PC-3 (cell line): ENCODE measurements around the gene PARD6B. TPM values are rescaled to one million over a fixed set of nuclear protein-coding genes. Genes with fewer than 3 reads are reported as not detected.

Experiments used
- ATAC-seq: fragments of 200-7000 bp; cut with Tn5 transposase; 2 replicates; pipeline ENCODE4 v1.9.1; 2020; ENCODE audit warnings: mild to moderate bottlenecking, moderate library complexity
- BruUV-seq: library from RNA; stranded (reverse); fragments of 400-500 nt; replicated peaks from 2 replicates; lab custom pipeline; 2021; lab: Mats Ljungman, UMichigan
- CTCF ChIA-PET: fragments of 300-600 bp; sonication (Branson Sonifier 250); formaldehyde crosslinking; loops from one replicate; lab custom pipeline; 2022; ENCODE audit warnings: antibody characterized with exemption; lab: Charles Lee
- POLR2A ChIA-PET: fragments of 300-600 bp; sonication (Branson Sonifier 250); formaldehyde crosslinking; loops from one replicate; lab custom pipeline; 2022; ENCODE audit warnings: antibody characterized with exemption; ENCODE audit not compliant: unreplicated experiment; lab: Charles Lee
- DNase-seq: peaks from one replicate; pipeline ENCODE4 v3.0.0-alpha.2; 2015
- H2AFZ ChIP-seq: fragments of 300-600 bp; sonication (generic); 2 replicates; pipeline ENCODE4 v1.6.0; 2016; ENCODE audit warnings: antibody characterized with exemption, low read length
- H3F3A ChIP-seq: fragments of 300-600 bp; sonication (generic); one replicate; pipeline ENCODE4 v1.6.0; 2017; ENCODE audit warnings: antibody characterized with exemption, low read length, control low read depth, mild to moderate bottlenecking; ENCODE audit not compliant: unreplicated experiment
- H3K27ac ChIP-seq: fragments of 300-600 bp; sonication (generic); 2 replicates; pipeline ENCODE4 v1.5.1; 2016; ENCODE audit warnings: mild to moderate bottlenecking, low read length
- H3K27me3 ChIP-seq: fragments of 300-600 bp; sonication (generic); 2 replicates; pipeline ENCODE4 v1.6.1; 2016; ENCODE audit warnings: low read length, mixed read lengths
- H3K36me3 ChIP-seq: fragments of 300-600 bp; sonication (generic); 2 replicates; pipeline ENCODE4 v1.6.1; 2016; ENCODE audit warnings: low read depth, mixed run types, low read length, mixed read lengths
- H3K4me1 ChIP-seq: fragments of 300-600 bp; sonication (generic); 2 replicates; pipeline ENCODE4 v1.5.1; 2016; ENCODE audit warnings: low read length; ENCODE audit not compliant: insufficient read depth
- H3K4me2 ChIP-seq: fragments of 300-600 bp; sonication (generic); 2 replicates; pipeline ENCODE4 v1.6.0; 2016; ENCODE audit warnings: low read length
- H3K4me3 ChIP-seq: fragments of 300-600 bp; sonication (generic); 2 replicates; pipeline ENCODE4 v1.5.1; 2016; ENCODE audit warnings: mild to moderate bottlenecking, low read length, mixed read lengths
- H3K79me2 ChIP-seq: fragments of 300-600 bp; sonication (generic); 2 replicates; pipeline ENCODE4 v1.6.1; 2017; ENCODE audit warnings: low read length, mixed read lengths
- H3K9ac ChIP-seq: fragments of 300-600 bp; sonication (generic); 2 replicates; pipeline ENCODE4 v1.6.0; 2016; ENCODE audit warnings: mild to moderate bottlenecking, low read length
- H3K9me2 ChIP-seq: fragments of 300-600 bp; sonication (generic); replicated peaks from 2 replicates; pipeline ENCODE4 v1.6.1; 2016; ENCODE audit warnings: mixed run types, low read length, mixed read lengths
- H3K9me3 ChIP-seq: fragments of 300-600 bp; sonication (generic); 2 replicates; pipeline ENCODE4 v1.6.1; 2016; ENCODE audit warnings: low read length, mixed read lengths
- H4K20me1 ChIP-seq: fragments of 300-600 bp; sonication (generic); 2 replicates; pipeline ENCODE4 v1.6.1; 2016; ENCODE audit warnings: low read length, mixed read lengths
- EZH2 ChIP-seq: fragments of 300-600 bp; sonication (generic); IDR thresholded peaks from one replicate; pipeline ENCODE4 v1.6.1; 2017; ENCODE audit warnings: antibody characterized with exemption, mild to moderate bottlenecking, low read length; ENCODE audit not compliant: unreplicated experiment
- EZH2phosphoT487 ChIP-seq: fragments of 300-600 bp; sonication (generic); IDR thresholded peaks from 2 replicates; pipeline ENCODE4 v1.6.1; 2018; ENCODE audit warnings: mild to moderate bottlenecking, antibody characterized with exemption, low read length, borderline replicate concordance
- intact Hi-C: fragments of 100-400 bp; cut with micrococcal nuclease; formaldehyde crosslinking; loops from 2 replicates; pipeline ENCODE4 v1.9.0; 2023
- total RNA-seq: library from RNA; depleted of rRNA; stranded (reverse); fragments of >200 nt; gene quantifications from 2 replicates; pipeline ENCODE4 v1.2.3, GENCODE V29; 2014
- TF ChIP-seq, protein P1 (sequence below): fragments of 300-600 bp; sonication (generic); conservative IDR thresholded peaks from 2 replicates; pipeline ENCODE4 v1.5.1; 2017; ENCODE audit warnings: antibody characterized with exemption, low read depth, mild to moderate bottlenecking, low read length

PARD6B gene
- total RNA-seq, 1 experiment from 2014 or later = 4.3 TPM

DNA sequence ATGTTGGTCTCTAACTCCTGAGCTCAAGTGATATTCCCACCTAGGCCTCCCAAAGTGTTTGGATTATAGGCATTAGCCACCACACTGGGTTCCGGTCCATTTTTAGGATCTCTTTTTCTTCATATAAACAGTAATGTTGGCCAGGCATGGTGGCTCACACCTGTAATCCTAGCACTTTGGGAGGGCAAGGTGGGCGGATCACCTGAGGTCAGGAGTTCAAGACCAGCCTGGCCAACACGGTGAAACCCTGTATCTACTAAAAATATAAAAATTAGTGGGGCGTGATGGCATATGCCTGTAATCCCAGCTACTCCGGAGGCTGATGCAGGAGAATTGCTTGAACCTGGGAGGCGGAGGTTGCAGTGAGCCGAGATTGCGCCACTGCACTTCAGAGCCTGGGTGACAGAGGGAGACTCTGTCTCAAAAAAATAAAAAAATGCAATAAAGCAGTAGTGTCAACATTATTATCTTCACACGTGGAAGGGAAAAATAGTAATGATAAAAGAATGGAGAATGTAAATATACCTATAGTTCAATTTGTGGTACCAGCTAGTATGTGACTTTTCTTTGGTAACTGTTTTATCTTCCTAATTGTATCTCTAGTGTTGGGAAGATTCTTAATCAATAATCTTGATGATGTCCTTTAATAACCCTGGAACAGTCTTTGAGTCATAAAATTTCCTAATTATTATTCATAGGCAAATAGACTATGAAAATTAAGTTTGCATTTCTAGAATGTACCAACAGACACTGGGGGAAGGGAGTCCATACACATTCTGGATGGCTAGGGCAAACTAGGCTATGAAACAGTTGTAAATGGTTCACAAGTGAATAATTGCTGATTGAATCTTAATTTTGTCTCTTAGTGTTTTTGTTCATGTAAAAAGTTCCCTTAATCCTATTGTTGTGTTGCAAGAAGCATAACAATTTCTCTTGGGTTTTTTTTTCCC lies 3.6 kb downstream of the PARD6B start:
- Histone ChIP-seq H3K9me3 (no peaks in the 10 kb centered on the region), H3F3A (peaks cover 6% of the 10 kb centered on the region), H3K27ac (peak overlapping the region; percentile 10), H3K9ac (no peak overlapping the region), H3K4me3 (peak overlapping the region; percentile 6; the same call in 1 of the 2 replicates), H3K36me3 (peaks cover 10% of the 10 kb centered on the region; the same call in 1 of the 2 replicates), H2AFZ (no peak overlapping the region), H3K4me1 (peaks cover 43% of the 10 kb centered on the region), H3K9me2 (no peaks in the 10 kb centered on the region), H3K4me2 (peak overlapping the region; percentile 42), H3K79me2 (peaks cover 87% of the 10 kb centered on the region), H4K20me1 (peaks cover 14% of the 10 kb centered on the region; the same call in 1 of the 2 replicates), H3K27me3 (no peaks in the 10 kb centered on the region)
- ATAC-seq = no peak
- intact Hi-C loops = loop anchor here (5.0 to 10.0 kb wide), 2 partner anchors 73 to 620 kb away; partner anchors contain the start of gene UBE2V1
- TF ChIP-seq EZH2 = no peak
- no peak for TF ChIP-seq EZH2phosphoT487
- TF ChIP-seq, protein P1, sequence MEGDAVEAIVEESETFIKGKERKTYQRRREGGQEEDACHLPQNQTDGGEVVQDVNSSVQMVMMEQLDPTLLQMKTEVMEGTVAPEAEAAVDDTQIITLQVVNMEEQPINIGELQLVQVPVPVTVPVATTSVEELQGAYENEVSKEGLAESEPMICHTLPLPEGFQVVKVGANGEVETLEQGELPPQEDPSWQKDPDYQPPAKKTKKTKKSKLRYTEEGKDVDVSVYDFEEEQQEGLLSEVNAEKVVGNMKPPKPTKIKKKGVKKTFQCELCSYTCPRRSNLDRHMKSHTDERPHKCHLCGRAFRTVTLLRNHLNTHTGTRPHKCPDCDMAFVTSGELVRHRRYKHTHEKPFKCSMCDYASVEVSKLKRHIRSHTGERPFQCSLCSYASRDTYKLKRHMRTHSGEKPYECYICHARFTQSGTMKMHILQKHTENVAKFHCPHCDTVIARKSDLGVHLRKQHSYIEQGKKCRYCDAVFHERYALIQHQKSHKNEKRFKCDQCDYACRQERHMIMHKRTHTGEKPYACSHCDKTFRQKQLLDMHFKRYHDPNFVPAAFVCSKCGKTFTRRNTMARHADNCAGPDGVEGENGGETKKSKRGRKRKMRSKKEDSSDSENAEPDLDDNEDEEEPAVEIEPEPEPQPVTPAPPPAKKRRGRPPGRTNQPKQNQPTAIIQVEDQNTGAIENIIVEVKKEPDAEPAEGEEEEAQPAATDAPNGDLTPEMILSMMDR = no peak
- DNase-seq = no peak
- POLR2A ChIA-PET = no interaction called here
- CTCF ChIA-PET = no interaction called here
- BruUV-seq = no TSS peak

DNA sequence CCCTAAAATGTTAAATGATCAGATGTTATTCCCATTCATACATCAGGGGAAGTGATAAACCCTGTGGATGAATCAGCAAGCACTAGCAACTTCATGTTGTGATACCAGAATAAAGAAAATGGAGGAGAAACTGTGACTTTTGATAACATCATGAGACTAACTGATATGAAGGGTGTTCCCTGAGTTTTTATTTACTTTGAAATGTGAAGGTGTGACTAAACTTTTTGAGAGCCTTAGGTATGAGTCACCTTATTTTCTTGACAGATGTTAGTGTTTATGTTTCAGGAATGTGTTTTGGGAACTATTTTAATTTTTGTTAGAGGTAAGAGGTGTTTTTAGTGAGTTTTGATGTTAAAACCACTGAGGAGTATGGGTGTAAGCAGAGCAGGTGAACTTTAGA lies 4.4 kb downstream of the PARD6B start:
- peaks cover 14% of the 10 kb centered on the region; the same call in 1 of the 2 replicates for H4K20me1 ChIP-seq
- no peak overlapping the region for H3K9ac ChIP-seq
- H3K4me1 ChIP-seq = peaks cover 39% of the 10 kb centered on the region
- intact Hi-C loops = loop anchor here (10.0 kb wide), 1 partner anchor 621 kb away; the partner anchor contains the start of gene UBE2V1
- H3K9me3 ChIP-seq = no peaks in the 10 kb centered on the region
- peaks cover 6% of the 10 kb centered on the region for H3F3A ChIP-seq
- no peak overlapping the region for H2AFZ ChIP-seq
- ATAC-seq (no peak), DNase-seq (peak; percentile 64)
- H3K4me3 ChIP-seq = peak overlapping the region; percentile 6; the same call in 1 of the 2 replicates
- BruUV-seq = no TSS peak
- ChIA-PET CTCF (no interaction called here), POLR2A (no interaction called here)
- peak overlapping the region; percentile 42 for H3K4me2 ChIP-seq
- peaks cover 92% of the 10 kb centered on the region for H3K79me2 ChIP-seq
- H3K36me3 ChIP-seq = peaks cover 10% of the 10 kb centered on the region; the same call in 1 of the 2 replicates
- no peaks in the 10 kb centered on the region for H3K27me3 ChIP-seq
- no peaks in the 10 kb centered on the region for H3K9me2 ChIP-seq
- no peak for TF ChIP-seq EZH2phosphoT487
- peak overlapping the region; percentile 10 for H3K27ac ChIP-seq

DNA sequence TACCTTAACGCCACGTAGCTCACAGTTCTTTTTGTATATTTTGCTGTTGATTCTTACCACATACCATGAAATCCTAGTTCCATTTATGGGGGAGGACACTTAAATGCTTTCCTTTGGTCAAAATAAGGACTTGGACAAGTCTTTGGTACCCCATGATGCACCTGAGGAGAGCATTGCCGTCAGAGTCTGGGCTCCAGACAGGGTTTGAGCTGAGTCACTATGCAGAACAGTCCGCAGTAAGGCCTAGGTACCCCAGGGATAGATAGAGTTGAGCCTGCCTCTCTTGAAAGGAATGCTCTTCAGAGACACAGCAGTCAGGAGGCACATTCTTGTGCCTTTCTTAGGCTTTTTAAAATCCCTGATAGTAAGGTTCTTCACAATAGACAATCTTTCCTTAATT lies 6.0 kb downstream of the PARD6B start:
- no peak overlapping the region for H3K27ac ChIP-seq
- no peaks in the 10 kb centered on the region for H3K9me2 ChIP-seq
- no peak overlapping the region for H2AFZ ChIP-seq
- H3K79me2 ChIP-seq = peaks cover 92% of the 10 kb centered on the region
- no TSS peak for BruUV-seq
- no peak overlapping the region for H3K4me3 ChIP-seq
- no peaks in the 10 kb centered on the region for H3K27me3 ChIP-seq
- H3K4me2 ChIP-seq = no peak overlapping the region
- POLR2A ChIA-PET = no interaction called here
- TF ChIP-seq EZH2phosphoT487 (no peak), EZH2 (no peak)
- TF ChIP-seq, protein P1 = no peak
- ATAC-seq = no peak
- peaks cover 51% of the 10 kb centered on the region for H3K4me1 ChIP-seq
- CTCF ChIA-PET = no interaction called here
- peaks cover 10% of the 10 kb centered on the region; the same call in 1 of the 2 replicates for H3K36me3 ChIP-seq
- peaks cover 14% of the 10 kb centered on the region; the same call in 1 of the 2 replicates for H4K20me1 ChIP-seq
- no peak for DNase-seq
- H3K9ac ChIP-seq = no peak overlapping the region
- intact Hi-C loops = loop anchor here (10.0 kb wide), 1 partner anchor 623 kb away; the partner anchor contains the start of gene UBE2V1
- H3F3A ChIP-seq = peaks cover 6% of the 10 kb centered on the region
- no peaks in the 10 kb centered on the region for H3K9me3 ChIP-seq
